Kidney tubule cell (primary cell): ENCODE data around the gene MMEL1.

ENCODE experiments used
- DNase-seq: peaks from one replicate; pipeline ENCODE4 v3.0.0-alpha.2; 2018; ENCODE audit warnings: low spot score

MMEL1 gene

DNA sequence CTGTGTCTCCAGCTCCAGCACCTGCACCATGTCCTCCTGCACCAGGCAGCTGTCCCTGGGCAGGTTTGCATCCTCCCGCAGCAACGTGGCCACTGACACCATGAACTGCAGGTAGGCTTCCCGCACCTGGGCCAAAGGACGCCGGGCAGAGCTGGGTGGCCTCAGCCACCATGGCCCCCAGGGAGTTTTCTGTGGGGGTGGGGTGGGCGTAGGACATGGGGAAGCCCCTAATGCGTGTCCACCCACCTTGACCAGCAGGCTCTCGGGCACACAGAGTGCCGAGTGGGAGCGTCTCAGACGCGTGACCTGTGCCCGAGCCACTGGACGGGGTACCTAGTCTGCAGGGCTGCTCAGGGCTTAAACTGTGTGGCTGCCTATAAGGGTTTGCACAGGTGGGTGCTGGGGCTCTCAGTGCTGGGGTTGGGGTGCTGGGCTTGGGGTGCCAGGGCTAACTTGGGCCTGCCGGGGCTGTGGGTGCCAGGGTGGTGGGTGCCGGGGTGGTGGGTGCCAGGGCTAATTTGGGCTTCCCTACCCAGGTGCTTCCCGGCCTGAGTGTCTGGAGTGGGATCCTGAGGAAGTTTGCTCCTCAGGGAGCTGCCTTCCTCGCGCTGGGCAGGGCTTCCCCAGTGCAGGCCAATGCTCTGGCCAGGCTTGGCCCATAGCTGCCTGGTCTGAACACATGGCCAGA is 28.5 kb downstream of the MMEL1 start:
- no peak for DNase-seq

DNA sequence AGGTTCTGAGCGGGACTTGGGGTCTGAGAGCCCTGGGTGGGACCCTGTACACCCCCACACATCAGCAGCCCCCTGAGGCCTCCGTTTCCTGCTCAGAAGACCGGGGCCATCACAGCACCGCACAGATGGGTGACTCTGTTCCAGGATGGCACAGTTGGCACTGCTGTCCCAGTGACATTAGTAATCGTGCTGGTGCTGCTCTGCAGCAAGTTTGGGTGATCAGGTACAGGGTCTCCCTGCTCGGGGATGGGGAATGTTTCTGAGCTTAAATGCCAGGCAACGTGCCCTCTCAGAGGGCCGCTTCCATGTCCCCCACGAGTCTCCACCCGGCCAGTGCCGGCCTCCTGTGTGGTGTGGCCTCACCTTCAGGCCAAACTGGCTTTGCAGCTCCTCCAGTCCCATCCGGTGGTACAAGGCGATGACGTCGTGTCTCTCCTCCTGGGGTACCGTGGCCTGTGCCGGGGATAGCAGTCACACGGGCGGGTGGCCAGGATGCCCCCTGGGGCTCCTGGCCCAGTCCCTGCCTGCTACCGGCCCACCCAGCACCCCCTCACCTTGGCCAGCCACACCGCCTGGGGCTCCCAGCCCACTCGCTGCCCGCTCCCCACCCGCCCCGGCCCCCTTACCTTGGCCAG is 29.2 kb downstream of the MMEL1 start:
- no peak for DNase-seq

DNA sequence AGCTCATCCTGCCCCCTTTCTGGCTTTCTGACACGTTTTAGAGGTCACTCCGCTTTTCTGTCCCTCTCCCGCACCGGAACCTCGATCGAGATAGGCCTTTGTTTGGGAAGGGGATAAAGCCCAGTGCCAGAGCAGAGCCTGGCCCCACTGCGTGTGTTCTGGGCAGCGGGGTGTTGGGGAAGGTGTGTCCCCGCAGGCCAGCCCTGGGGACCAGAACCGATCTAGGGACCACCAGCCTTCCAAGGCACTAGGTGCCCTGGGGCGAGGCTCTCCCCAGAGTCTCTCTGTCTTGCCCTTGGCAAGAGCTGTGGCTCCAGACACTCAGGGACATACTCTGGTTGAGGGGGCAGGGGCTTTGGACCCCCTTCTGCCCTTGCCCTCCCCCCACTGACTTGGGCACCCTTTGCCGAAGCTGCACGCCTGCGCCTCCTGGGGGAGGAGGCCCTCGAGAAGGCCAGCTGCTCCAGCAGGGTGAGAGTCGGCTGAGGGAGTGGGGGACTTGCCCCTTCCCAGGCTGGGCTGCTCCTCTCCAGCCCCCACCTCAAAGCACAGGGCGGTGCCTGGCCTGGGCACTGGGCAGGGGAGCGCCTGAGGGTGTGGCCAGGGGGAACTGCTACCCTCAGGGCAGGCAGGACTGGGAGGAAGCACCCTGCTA is 29.8 kb downstream of the MMEL1 start:
- DNase-seq = no peak

DNA sequence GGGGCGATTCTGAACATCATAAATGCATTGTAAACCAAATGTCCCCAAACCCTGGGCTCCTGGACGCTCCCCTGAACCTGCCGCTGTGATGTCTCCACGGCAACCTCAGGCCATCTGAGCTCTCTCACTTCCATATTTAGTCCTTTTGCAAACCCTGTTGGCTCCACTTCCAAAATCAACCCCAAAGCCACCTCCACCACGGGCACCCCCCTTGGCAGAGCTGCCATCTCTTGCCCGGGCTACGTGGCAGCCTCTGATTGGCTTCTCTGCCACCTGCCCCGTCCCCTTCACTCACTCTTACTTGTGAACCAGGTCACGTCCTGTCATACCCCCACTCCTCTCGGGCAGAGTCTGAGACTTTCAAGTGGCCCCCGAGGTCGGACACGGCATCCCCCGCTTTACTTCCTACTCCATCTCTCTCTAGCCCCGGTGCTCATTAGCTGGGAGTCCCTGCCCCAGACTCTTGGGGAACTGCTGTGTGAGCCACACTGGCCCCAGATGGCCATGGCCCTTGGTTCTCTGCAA is 30.4 kb downstream of the MMEL1 start:
- no peak for DNase-seq

DNA sequence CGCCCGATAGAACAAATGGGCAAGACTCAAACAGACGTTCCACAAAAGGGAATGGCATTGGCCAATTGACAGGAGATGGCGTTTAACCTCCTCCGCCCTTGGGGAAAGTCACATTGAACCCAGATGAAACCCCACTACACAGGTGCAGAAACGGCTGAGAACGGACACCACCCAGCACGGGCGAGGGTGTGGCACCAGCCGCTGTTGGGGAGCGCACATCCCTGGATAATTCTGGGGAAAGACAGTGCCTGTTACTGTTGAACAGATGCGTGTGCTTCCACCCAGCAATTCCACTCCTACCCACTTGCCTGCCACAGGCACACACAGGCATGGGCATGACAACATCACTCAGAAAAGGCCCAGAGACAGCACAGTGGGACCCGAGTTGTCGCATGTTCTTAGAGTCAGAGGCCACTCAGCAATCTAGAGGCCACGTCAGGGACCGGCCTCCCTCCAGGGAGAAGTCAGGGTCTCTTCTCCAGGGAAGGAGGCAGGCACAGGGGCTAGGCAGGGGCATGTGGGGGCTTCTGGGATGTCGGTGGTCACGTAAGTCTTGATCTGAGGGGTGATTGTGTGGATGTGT is 31.0 kb downstream of the MMEL1 start:
- DNase-seq = no peak

DNA sequence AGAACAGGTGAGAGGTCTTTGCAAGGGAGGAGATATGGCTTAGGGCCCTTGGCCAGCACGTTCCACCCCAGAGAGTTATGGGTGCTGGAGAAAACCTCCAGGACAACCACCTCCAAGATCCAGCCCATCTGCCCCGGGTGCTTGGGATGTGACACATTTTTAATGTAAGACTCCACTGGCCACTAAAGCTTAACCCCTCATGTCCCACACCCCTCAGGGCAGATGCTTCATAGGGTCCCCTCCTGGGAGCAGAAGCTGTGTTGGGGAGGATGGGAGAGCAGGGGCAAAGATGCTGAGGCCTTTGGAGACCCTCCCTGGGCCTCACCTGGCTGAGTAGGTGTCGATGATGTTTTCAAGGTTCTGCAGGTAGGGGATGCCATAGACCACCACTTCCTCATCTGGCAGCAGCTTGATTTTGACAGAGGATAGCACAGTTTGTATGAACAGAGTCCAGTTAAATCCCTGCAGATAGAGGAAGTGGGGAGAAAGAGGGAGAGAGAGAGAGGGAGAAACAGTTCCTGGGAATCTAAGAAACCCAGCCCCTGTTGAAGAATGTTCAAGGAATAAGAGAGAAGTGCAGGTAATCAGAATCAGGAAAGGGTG is 34.4 kb downstream of the MMEL1 start:
- DNase-seq = no peak

DNA sequence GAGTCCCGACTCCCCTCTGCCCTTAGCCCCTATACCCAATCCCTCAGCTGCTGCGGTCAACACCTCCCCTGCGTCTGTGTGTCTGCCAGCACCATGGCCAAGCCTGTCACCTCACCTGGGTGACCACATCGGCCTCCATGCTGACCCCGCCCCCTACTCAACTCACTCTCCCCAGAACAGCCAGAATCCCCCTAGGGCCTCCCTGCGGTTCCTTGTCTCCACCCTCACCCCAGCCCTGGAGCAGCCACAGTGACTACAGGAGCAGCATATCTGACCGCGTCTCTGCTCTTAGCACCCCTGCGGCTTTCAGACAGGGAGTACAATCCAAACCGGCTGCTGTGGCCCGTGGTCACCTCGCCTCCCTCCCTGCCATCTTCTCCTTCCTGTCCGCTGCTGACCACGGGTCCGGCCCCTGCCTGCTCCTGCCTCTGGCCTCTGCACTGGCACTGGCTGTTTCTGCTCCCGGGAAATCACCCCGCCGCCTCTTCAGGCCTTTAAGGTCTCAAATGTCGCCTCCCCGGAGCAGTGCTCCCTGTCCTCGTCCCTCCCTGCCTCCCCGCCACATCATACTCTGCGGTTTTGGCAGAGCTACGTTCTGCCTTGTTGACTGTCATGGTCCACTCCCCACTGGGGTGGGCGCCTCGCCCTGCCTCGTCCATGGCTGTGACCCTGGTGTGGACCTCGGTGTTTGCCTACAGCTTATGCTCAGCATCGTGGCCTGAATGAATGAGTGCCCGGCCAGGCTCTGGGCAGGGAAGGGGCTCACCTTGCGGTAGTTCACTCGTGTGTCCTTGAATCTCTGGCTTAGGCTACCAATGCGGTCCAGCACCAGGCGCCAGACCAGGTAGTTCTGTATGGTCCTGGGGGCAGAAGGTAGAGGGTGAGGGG is 35.1 kb downstream of the MMEL1 start:
- DNase-seq = no peak

DNA sequence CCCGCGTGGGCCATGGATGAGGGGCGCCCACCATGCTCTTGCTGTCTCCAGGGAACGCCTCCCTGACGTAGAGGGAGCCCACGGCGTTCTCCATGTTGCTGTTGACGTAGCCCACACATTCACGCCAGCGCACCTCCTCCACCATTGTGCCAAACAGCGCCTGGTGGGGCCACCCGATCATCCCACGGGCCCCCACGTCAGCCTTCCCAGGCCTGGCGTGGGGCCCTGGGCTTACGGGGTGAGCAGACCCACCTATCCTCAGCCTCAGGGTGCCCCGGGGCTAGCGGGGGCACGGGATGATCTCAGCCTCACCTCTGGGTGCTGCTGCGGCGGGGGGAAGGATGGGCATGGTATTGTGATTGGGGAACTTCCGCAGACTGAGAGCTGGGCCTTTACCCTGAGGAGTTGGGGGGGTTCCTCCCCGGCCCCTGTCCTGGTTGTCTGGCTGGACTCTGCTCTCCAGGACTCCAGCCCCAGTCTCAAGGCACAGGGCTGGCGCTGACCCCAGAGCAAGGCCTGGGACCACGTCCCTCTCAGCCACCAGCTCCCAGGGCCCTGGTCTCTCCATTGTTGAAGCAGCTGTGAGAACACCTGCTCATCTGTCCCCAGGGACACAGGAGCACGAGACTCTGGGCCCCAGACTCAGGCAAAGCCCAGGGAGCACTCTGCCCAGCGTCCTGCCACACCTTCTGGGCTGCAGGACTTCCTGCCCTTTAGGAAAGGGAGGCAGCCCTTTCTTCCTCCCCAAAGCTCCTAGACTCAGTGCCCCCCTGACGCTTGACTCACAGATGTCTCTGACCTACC is 36.1 kb downstream of the MMEL1 start:
- DNase-seq = no peak

DNA sequence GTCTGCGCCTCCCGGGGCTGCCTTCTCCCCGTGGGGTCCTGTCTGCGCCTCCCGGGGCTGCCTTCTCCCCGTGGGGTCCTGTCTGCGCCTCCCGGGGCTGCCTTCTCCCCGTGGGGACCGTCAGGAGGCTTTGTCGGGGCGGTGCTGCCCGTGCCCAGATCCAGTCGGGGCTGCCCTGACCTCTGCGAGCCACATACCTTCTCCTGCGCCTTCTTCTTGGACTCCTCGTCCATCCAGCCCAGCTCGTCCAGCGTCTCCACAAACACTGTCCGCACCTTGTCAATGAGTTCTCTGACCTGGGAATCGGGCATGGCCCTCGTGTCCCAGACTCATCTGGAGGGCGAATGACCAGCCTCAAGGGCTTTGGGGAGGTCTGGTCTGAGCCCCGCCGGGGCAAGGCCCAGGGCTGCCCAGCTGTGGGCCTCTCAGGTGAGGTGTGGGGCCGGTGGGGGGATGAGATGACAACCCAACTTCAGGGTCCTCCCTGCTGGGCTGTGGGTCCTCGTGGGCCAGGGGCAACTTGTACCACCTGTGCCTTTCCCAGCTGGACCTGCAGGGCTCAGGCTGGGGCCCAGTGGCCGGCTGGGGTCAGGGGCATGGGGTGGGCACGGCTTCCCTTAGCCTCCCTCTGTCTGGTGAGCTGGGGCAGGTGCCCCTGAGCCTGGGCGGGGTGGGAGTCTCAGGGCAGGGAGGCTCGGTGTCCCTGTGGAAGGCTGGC is 36.8 kb downstream of the MMEL1 start:
- DNase-seq = no peak

DNA sequence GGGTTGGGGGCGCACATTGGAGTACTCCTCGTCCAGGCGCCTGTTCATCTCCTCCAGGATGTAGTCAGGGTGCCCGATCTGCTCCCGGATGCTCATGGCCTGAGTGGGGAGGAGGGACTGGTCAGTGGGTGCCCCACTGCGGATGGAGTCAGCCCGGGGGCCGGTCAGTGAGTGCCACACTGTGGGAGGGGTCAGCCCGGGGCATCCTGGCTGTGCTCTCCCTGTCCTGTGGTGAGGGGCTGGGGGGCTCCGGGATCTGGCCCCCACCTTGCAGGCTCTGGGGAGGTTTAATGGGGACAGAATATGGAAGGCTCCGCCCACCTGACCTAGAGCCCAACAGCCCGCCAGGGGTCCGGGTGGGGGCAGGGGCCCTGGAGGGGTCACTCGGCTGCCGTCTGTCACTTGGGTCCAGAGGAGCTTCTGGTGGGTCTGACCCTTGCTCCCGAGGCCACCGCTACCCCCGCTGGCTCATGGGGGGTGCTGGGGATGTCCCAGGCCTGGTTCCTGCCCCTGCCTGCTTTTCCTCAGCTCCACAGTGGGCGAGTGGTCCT is 37.5 kb downstream of the MMEL1 start:
- DNase-seq = no peak

DNA sequence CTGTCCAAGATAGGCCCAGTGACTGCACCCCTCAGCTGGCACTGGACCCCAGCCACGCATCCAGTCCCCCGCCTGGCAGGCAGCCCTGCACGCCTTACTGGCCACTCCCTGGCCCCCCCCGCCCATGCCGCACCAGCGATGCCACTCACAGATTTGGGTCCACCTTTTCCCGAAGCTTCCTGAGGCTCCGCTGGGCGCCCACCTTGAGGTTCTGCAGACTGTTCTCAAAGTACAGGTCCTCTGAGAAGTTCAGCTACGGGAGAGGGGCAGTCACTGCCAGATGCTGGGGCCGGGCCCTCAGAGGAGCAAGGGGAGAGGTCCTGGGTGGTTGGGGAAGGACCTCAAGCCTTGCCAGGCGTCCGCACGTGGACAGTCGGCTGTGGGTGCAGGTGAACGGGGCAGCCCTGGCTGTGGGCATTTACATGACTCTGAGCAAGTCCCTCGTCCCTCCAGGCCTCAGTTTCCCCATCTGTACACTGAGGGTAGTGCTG is 38.1 kb downstream of the MMEL1 start:
- DNase-seq = no peak

DNA sequence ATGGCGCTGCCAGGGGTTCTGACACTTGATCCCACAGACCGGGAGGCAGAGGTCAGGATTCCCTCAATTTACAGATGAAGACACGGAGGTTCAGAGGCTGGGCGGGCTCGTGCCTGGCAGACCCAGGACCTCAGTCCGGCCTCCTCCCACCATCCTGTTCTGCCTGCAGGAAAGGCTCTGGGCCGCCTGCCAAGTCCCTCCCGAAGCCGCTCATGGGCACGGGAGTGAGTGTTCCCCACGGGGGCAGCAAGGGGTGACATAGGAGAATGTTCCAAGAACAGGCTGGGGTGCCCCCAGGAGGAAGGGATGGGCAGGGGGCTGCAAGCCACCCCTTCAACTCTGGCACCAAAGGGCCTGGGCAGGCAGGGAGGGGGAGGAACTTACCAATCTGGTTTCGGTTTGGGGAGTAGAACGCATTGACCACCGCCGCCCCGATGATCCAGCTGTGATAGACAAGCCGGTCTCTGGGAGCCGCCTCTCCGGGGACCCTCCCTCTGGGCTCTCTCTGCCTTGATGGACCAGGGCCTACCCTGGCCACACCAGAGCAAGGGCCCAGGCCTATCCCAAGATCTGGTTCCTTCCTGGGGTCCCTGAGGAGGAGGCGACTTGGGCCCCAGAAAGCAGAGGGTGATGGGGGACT is 38.7 kb downstream of the MMEL1 start:
- DNase-seq = peak; percentile 43

DNA sequence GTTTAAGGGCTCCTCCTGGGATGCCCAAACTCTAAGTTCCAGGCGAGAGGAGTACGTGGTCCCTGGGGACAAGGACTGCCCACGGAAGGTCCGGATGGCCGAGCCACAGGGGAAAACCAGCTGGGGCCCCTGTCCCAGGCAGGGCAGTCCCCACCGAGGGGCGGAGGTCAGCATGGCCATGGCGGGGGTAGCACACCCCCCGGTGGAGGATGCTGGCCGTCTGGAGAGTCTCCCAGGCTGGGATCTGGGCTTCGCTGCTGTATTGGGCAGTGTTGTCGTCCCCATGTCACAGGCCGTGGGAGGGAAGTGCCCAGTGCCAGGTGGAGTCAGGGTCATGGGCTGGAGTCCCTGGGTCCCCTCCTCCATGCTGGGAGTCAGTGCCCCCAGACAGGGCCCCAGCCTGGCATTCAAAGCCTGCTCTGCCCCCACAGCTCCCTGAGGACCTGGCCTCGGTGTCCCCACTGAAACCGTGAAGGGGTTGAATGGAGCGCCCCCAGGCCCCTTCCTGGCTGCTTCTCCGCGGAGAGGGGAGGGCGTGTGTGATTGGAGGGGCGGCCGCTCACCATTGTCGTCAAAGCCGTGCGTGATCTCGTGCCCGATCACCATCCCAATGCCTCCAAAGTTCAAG is 39.5 kb downstream of the MMEL1 start:
- DNase-seq = no peak

DNA sequence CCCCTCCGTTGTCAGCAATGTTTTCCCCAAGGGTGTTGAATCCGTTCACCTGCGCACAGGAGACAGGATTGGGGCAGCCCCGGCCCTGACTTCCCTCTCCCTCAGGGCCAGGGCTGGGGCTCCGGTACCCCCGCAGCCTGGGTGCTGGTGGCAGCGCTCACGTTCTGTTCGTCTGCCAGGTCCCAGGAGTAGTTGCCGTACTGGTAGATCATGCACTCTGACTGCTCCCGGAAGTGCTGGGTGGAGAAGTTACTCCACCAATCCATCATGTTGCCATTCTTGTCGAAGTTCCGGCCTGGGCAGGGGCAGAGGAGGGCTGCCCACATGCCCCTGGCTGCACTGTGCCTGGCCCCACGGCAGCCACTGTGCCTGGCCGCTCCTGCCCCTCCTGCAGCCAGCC is 40.1 kb downstream of the MMEL1 start:
- DNase-seq = no peak

DNA sequence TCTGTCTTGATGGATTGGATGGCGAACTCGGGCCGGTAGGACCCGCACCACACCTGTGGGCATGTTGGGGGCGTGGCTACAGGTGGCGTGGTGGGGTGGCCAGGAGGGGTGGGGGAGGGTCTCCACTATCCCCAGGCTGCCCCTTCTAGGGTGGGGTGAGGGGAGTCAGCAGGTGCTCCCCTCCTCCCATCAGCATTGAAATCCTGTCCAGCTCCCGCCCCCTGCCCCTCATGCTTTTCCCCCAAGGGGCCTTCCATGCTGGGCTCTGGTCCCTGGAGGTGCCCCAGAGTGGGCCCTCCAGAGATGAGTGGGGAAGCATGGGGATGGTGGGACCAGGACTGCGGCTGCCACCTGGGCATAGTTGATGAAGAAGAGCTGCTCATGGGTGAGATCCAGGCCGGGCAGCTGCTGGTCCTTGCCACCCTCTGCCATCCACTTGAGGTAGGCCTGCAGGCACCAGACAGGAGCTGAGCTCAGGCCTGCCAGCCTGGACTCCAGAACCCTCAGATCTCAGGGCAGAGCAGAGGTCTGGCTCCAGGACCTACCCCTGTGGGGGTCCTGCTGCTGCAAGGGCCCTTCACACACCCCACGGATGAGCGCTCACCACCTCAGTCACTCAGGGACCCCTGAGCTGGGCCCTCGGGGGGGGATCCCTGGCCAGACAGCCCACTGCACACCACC is 41.1 kb downstream of the MMEL1 start:
- no peak for DNase-seq

DNA sequence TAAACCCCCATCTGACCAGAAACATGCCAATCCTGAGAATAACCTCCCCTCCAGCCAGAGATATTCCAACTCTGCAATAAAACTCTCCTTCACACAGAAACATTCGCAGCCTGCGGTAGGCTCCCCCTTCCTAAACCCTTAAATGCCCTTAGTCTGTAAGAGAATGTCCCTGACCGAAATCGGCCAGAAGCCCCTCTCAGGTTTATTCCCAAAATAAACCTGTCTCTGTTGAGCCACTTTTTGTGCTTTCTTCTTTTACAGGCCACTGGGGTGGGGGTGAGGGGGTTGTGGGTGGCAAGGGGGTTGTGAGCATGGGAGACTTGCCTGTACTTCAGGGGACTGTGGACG is 41.6 kb downstream of the MMEL1 start:
- DNase-seq = no peak

DNA sequence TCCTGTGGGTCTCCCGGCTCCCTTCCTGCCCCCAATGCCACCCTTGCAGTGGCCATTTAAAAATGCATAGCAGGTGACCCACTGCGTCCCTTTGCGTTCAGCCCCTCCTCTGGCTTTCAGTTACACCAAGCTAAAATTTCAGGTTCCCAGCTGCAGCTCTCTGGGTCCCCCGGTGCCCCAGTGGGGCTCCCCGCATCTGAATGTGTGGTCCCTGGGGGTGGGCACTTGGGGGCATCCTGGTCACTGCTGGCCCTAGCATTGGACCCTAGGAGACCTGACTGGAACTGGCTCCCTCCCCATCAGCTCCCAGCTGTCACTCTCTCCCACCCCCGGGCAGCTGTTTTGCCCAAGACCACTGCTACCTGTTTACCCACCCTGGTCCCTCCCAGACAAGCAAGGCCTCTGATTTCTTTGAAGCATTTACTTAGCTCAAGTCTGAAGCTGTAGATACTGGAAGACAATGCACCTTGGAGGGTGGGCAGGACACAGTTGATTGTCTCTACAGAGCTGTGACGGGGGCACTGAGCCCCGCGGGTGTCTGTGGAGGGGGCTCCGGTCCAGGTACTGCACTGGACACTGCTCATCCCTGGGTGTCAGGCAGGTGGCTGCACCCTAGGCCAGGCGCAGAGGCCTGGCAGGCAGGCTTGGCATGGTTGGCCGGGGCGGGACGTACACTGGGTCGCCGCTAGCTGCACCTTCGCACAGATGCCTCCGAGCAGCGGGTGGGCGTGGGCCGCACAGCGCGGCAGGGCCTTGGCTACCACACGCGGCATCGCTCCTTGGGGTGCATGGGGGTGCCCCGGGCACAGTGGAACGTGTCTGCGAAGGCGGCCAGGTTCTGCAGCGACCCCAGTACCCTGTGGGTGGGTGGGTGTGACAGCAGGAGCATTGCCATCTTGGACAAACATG is 42.3 kb downstream of the MMEL1 start:
- no peak for DNase-seq
